Measurements from ENCODE around the gene FADS2. TPM values are rescaled to one million over a fixed set of nuclear protein-coding genes. Genes with fewer than 3 reads are reported as not detected.

The FADS2 gene
- total and polyA plus RNA-seq, 9 of the 15 experiments (the other 6 are each of a cell fraction or from before 2014, with no cell fraction given) = 2.9 to 42.8 (median 16.2) TPM

DNA sequence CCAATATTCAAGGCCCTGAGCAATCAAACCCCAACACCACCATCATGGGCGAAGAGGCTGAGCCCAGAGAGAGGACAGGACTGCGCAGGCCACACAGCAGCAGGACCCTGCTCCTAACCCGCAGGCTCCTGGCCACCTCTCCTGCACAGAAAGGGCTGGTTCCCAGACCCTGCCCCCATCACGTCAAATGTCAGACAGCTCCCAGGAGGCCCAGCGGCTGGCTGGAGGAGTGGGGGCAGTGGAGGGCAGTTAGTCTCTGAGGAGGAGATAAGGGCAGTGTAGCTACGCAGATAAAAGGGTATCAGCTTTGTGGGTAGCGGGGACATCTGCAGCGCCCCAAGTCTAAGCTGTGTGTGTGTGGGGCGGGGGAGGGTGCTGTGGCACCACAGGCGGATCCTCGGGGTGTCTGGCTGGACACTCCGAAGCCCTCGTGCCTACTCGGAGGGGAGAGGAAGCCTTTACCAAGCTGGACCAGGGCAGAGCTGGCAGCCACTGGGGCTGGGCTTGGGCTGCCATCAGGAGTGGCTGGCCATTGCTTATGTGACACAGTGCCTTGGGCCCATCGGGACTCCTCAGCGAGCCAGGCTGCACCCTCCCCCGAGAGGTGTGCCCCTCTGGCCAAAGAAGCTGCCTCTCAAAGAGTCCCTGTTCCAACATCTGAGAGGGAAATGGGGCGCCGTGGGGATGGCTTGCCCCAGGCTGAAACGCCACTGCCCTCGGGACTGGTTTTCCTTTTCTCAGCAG, 41.8 kb downstream of the FADS2 start (continued):
- TF ChIP-seq, protein P1, sequence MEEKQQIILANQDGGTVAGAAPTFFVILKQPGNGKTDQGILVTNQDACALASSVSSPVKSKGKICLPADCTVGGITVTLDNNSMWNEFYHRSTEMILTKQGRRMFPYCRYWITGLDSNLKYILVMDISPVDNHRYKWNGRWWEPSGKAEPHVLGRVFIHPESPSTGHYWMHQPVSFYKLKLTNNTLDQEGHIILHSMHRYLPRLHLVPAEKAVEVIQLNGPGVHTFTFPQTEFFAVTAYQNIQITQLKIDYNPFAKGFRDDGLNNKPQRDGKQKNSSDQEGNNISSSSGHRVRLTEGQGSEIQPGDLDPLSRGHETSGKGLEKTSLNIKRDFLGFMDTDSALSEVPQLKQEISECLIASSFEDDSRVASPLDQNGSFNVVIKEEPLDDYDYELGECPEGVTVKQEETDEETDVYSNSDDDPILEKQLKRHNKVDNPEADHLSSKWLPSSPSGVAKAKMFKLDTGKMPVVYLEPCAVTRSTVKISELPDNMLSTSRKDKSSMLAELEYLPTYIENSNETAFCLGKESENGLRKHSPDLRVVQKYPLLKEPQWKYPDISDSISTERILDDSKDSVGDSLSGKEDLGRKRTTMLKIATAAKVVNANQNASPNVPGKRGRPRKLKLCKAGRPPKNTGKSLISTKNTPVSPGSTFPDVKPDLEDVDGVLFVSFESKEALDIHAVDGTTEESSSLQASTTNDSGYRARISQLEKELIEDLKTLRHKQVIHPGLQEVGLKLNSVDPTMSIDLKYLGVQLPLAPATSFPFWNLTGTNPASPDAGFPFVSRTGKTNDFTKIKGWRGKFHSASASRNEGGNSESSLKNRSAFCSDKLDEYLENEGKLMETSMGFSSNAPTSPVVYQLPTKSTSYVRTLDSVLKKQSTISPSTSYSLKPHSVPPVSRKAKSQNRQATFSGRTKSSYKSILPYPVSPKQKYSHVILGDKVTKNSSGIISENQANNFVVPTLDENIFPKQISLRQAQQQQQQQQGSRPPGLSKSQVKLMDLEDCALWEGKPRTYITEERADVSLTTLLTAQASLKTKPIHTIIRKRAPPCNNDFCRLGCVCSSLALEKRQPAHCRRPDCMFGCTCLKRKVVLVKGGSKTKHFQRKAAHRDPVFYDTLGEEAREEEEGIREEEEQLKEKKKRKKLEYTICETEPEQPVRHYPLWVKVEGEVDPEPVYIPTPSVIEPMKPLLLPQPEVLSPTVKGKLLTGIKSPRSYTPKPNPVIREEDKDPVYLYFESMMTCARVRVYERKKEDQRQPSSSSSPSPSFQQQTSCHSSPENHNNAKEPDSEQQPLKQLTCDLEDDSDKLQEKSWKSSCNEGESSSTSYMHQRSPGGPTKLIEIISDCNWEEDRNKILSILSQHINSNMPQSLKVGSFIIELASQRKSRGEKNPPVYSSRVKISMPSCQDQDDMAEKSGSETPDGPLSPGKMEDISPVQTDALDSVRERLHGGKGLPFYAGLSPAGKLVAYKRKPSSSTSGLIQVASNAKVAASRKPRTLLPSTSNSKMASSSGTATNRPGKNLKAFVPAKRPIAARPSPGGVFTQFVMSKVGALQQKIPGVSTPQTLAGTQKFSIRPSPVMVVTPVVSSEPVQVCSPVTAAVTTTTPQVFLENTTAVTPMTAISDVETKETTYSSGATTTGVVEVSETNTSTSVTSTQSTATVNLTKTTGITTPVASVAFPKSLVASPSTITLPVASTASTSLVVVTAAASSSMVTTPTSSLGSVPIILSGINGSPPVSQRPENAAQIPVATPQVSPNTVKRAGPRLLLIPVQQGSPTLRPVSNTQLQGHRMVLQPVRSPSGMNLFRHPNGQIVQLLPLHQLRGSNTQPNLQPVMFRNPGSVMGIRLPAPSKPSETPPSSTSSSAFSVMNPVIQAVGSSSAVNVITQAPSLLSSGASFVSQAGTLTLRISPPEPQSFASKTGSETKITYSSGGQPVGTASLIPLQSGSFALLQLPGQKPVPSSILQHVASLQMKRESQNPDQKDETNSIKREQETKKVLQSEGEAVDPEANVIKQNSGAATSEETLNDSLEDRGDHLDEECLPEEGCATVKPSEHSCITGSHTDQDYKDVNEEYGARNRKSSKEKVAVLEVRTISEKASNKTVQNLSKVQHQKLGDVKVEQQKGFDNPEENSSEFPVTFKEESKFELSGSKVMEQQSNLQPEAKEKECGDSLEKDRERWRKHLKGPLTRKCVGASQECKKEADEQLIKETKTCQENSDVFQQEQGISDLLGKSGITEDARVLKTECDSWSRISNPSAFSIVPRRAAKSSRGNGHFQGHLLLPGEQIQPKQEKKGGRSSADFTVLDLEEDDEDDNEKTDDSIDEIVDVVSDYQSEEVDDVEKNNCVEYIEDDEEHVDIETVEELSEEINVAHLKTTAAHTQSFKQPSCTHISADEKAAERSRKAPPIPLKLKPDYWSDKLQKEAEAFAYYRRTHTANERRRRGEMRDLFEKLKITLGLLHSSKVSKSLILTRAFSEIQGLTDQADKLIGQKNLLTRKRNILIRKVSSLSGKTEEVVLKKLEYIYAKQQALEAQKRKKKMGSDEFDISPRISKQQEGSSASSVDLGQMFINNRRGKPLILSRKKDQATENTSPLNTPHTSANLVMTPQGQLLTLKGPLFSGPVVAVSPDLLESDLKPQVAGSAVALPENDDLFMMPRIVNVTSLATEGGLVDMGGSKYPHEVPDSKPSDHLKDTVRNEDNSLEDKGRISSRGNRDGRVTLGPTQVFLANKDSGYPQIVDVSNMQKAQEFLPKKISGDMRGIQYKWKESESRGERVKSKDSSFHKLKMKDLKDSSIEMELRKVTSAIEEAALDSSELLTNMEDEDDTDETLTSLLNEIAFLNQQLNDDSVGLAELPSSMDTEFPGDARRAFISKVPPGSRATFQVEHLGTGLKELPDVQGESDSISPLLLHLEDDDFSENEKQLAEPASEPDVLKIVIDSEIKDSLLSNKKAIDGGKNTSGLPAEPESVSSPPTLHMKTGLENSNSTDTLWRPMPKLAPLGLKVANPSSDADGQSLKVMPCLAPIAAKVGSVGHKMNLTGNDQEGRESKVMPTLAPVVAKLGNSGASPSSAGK (IDR thresholded peaks at IDR 0.05) = peak; percentile 38; the same call in 1 of the 2 replicates
- TF ChIP-seq JUNB (CRISPR knock-in tag; conservative IDR thresholded peaks at IDR 0.05) (no peak), RHOXF2B (CRISPR knock-in tag; conservative IDR thresholded peaks at IDR 0.05) (no peak), ZBTB7A (IDR thresholded peaks at IDR 0.05; ENCODE audit: borderline replicate concordance, control insufficient read depth, low read depth, low read length) (no peak; the same call in none of the 2 replicates), MAFF (IDR thresholded peaks at IDR 0.05; ENCODE audit: low read length) (no peak), SIX5 (IDR thresholded peaks at IDR 0.05; ENCODE audit: borderline replicate concordance in 1 of 2, insufficient read depth in 1 of 2, low read depth in 1 of 2, low read length in 2 of 2) (no peak), ESRRB (CRISPR knock-in tag; IDR thresholded peaks at IDR 0.05; ENCODE audit: borderline replicate concordance) (no peak), SMARCA4 (IDR thresholded peaks at IDR 0.05) (peak; percentile 92)
- TF ChIP-seq, protein P2, sequence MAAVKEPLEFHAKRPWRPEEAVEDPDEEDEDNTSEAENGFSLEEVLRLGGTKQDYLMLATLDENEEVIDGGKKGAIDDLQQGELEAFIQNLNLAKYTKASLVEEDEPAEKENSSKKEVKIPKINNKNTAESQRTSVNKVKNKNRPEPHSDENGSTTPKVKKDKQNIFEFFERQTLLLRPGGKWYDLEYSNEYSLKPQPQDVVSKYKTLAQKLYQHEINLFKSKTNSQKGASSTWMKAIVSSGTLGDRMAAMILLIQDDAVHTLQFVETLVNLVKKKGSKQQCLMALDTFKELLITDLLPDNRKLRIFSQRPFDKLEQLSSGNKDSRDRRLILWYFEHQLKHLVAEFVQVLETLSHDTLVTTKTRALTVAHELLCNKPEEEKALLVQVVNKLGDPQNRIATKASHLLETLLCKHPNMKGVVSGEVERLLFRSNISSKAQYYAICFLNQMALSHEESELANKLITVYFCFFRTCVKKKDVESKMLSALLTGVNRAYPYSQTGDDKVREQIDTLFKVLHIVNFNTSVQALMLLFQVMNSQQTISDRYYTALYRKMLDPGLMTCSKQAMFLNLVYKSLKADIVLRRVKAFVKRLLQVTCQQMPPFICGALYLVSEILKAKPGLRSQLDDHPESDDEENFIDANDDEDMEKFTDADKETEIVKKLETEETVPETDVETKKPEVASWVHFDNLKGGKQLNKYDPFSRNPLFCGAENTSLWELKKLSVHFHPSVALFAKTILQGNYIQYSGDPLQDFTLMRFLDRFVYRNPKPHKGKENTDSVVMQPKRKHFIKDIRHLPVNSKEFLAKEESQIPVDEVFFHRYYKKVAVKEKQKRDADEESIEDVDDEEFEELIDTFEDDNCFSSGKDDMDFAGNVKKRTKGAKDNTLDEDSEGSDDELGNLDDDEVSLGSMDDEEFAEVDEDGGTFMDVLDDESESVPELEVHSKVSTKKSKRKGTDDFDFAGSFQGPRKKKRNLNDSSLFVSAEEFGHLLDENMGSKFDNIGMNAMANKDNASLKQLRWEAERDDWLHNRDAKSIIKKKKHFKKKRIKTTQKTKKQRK (IDR thresholded peaks at IDR 0.05; ENCODE audit: borderline replicate concordance, low read depth, low read length) = no peak
